Uterus (tissue), 2 donors: ENCODE results near the gene FITM1.

Experiments
- POLR2A ChIP-seq, 2 donors: fragments of 450-650 bp; IDR thresholded peaks; one replicate each; pipeline ENCODE4 v1.6.1; 2016; ENCODE audit warnings: antibody characterized with exemption in 2 of 2, mild to moderate bottlenecking in 1 of 2, moderate library complexity in 1 of 2
- TF ChIP-seq, protein P1 (sequence below), 4 experiments: fragments of 200-600 bp in 2 of 4; fragments of 450-650 bp in 2 of 4; sonication (generic) in 2 of 4; IDR thresholded peaks; one replicate each; pipeline ENCODE4 v1.5.1; 2016 to 2019; ENCODE audit warnings: antibody characterized with exemption in 4 of 4, mild to moderate bottlenecking in 2 of 4, moderate library complexity in 1 of 4

DNA sequence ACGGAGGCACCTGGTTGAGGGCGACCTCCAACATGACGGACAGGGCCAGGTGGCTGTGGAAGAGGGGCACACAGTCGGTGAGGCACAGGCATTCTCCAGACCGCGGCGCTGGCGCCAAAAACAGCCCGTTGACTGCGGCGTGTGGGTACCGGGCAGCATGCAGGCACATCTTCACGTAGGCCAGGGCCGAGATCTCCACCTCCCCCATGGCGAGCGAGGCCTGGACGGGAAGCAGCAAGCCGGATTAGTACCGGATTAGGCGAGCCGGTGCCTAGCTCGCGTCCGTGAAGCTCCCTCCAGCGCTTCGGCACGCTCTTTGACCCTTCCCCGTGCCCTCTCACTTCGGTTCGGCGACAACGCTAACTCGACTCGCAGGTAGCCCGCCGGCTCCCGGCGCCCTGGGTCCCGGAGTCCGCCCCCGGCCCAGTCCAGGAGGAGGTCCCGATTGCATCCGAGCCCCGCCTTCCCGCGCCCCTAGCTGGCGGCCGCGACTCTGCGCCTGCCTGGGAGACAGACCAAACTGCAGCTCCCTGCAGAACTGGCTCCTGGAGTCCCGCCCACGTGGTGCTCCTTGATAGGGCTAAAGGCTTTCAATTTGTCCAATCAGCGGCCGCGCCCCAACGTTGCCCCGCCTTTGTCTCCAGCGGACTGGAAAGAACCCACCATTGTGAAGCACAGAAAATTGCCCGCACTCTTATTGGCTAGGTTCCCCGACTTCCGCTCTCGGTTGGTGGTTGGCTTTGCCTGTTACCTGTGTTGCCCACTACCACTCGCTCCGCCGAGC lies 10.8 kb downstream of the FITM1 start, which contains the start of gene EMC9:
- TF ChIP-seq POLR2A (IDR thresholded peaks at IDR 0.05): peak; percentile 90
- TF ChIP-seq, protein P1, sequence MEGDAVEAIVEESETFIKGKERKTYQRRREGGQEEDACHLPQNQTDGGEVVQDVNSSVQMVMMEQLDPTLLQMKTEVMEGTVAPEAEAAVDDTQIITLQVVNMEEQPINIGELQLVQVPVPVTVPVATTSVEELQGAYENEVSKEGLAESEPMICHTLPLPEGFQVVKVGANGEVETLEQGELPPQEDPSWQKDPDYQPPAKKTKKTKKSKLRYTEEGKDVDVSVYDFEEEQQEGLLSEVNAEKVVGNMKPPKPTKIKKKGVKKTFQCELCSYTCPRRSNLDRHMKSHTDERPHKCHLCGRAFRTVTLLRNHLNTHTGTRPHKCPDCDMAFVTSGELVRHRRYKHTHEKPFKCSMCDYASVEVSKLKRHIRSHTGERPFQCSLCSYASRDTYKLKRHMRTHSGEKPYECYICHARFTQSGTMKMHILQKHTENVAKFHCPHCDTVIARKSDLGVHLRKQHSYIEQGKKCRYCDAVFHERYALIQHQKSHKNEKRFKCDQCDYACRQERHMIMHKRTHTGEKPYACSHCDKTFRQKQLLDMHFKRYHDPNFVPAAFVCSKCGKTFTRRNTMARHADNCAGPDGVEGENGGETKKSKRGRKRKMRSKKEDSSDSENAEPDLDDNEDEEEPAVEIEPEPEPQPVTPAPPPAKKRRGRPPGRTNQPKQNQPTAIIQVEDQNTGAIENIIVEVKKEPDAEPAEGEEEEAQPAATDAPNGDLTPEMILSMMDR (IDR thresholded peaks at IDR 0.05): peak; percentile 41 to 81 (median 66)
